GM23338 (cell line): ENCODE measurements around the gene DLGAP3. TPM values are rescaled to one million over a fixed set of nuclear protein-coding genes. Genes with fewer than 3 reads are reported as not detected.

ENCODE experiments used
- ATAC-seq: fragments of 200-7000 bp; cut with Tn5 transposase; 3 replicates; pipeline ENCODE4 v1.9.1; 2020
- DNase-seq: peaks from one replicate; pipeline ENCODE4 v3.0.0-alpha.2; 2015; ENCODE audit warnings: low spot score
- H2AFZ ChIP-seq: fragments of 200-600 bp; sonication (generic); 2 replicates; pipeline ENCODE4 v1.8.0; 2016; ENCODE audit warnings: antibody characterized with exemption, mild to moderate bottlenecking, moderate library complexity
- H3F3A ChIP-seq: fragments of 200-600 bp; sonication (generic); replicated peaks from 2 replicates; pipeline ENCODE4 v1.8.0; 2017; ENCODE audit warnings: antibody characterized with exemption, mixed run types, low read depth
- H3K27ac ChIP-seq: fragments of 200-600 bp; sonication (generic); 2 replicates; pipeline ENCODE4 v1.6.1; 2016; ENCODE audit warnings: low read depth
- H3K27me3 ChIP-seq: fragments of 200-600 bp; sonication (generic); 2 replicates; pipeline ENCODE4 v1.8.0; 2016; ENCODE audit warnings: mild to moderate bottlenecking, mixed run types, moderate library complexity; ENCODE audit not compliant: insufficient read depth
- H3K36me3 ChIP-seq: fragments of 200-600 bp; sonication (generic); 2 replicates; pipeline ENCODE4 v1.8.0; 2016; ENCODE audit warnings: mild to moderate bottlenecking; ENCODE audit not compliant: insufficient read depth
- H3K4me1 ChIP-seq: fragments of 200-600 bp; sonication (generic); 2 replicates; pipeline ENCODE4 v1.8.0; 2016; ENCODE audit warnings: mild to moderate bottlenecking, moderate library complexity; ENCODE audit not compliant: insufficient read depth
- H3K4me2 ChIP-seq: fragments of 200-600 bp; sonication (generic); 2 replicates; pipeline ENCODE4 v1.7.1; 2017; ENCODE audit warnings: mixed run types
- H3K4me3 ChIP-seq: fragments of 200-600 bp; sonication (generic); 2 replicates; pipeline ENCODE4 v1.6.1; 2016; ENCODE audit warnings: mixed run types
- H3K79me2 ChIP-seq: fragments of 200-600 bp; sonication (generic); replicated peaks from 2 replicates; pipeline ENCODE4 v1.8.0; 2017; ENCODE audit warnings: mild to moderate bottlenecking; ENCODE audit not compliant: insufficient read depth
- H3K9me2 ChIP-seq: fragments of 200-600 bp; sonication (generic); 2 replicates; pipeline ENCODE4 v1.8.0; 2017; ENCODE audit not compliant: insufficient read depth
- H4K20me1 ChIP-seq: fragments of 200-600 bp; sonication (generic); replicated peaks from 2 replicates; pipeline ENCODE4 v1.8.0; 2017; ENCODE audit warnings: mild to moderate bottlenecking; ENCODE audit not compliant: insufficient read depth
- H3K27ac Mint-ChIP-seq: 2 replicates; pipeline ENCODE4 v1.8.0; 2020; ENCODE audit warnings: inconsistent platforms, mild to moderate bottlenecking, moderate library complexity, mixed read lengths
- H3K27me3 Mint-ChIP-seq: 3 replicates; pipeline ENCODE4 v1.8.0; 2022; ENCODE audit warnings: low read depth, mild to moderate bottlenecking, moderate library complexity, mixed read lengths, inconsistent platforms; ENCODE audit not compliant: insufficient read depth, poor library complexity
- H3K36me3 Mint-ChIP-seq: 3 replicates; pipeline ENCODE4 v1.8.0; 2021; ENCODE audit warnings: low read depth, mild to moderate bottlenecking, inconsistent platforms, moderate library complexity, mixed read lengths
- H3K4me1 Mint-ChIP-seq: 3 replicates; pipeline ENCODE4 v1.8.0; 2020; ENCODE audit warnings: mild to moderate bottlenecking, inconsistent platforms, mixed read lengths
- H3K4me3 Mint-ChIP-seq: 3 replicates; pipeline ENCODE4 v1.8.0; 2021; ENCODE audit warnings: moderate library complexity, mild to moderate bottlenecking, inconsistent platforms, mixed read lengths
- H3K9me3 Mint-ChIP-seq: 3 replicates; pipeline ENCODE4 v1.8.0; 2020; ENCODE audit warnings: moderate library complexity, mild to moderate bottlenecking, inconsistent platforms, mixed read lengths
- CREB1 ChIP-seq: fragments of 250-450 bp; sonication (Bioruptor Pico); IDR thresholded peaks from 2 replicates; pipeline ENCODE4 v1.5.0; 2020; ENCODE audit warnings: low read depth, mild to moderate bottlenecking, moderate library complexity
- CTCF ChIP-seq, 2 experiments: fragments of 200-600 bp in 1 of 2; sonication (generic) in 1 of 2; conservative IDR thresholded peaks; 2 replicates each; pipeline versions ENCODE4 v1.5.1 to v1.6.1; 2016 to 2017; ENCODE audit warnings: antibody characterized with exemption in 2 of 2, low read depth in 2 of 2, mild to moderate bottlenecking in 2 of 2, moderate library complexity in 1 of 2
- EZH2 ChIP-seq: fragments of 200-600 bp; sonication (generic); IDR thresholded peaks from one replicate; pipeline ENCODE4 v1.8.0; 2017; ENCODE audit warnings: antibody characterized with exemption, mild to moderate bottlenecking, low read depth; ENCODE audit not compliant: unreplicated experiment
- EZH2phosphoT487 ChIP-seq: fragments of 200-600 bp; sonication (generic); IDR thresholded peaks from one replicate; pipeline ENCODE4 v1.8.1; 2018; ENCODE audit warnings: antibody characterized with exemption; ENCODE audit not compliant: unreplicated experiment
- JUNB ChIP-seq: IDR thresholded peaks from one replicate; pipeline ENCODE4 v1.6.1; 2016; ENCODE audit warnings: antibody characterized with exemption; ENCODE audit not compliant: unreplicated experiment
- NANOG ChIP-seq: IDR thresholded peaks from 2 replicates; pipeline ENCODE4 v1.6.1; 2016; ENCODE audit warnings: antibody characterized with exemption, borderline replicate concordance
- POLR2AphosphoS5 ChIP-seq: IDR thresholded peaks from 2 replicates; pipeline ENCODE4 v1.6.1; 2016; ENCODE audit warnings: antibody characterized with exemption, low read depth
- REST ChIP-seq: IDR thresholded peaks from one replicate; pipeline ENCODE4 v1.6.1; 2018; ENCODE audit warnings: antibody characterized with exemption; ENCODE audit not compliant: unreplicated experiment
- STAT1 ChIP-seq: IDR thresholded peaks from one replicate; pipeline ENCODE4 v1.6.1; 2016; ENCODE audit warnings: antibody characterized with exemption; ENCODE audit not compliant: unreplicated experiment
- ZNF114 ChIP-seq: fragments of 250-450 bp; sonication (Bioruptor Pico); IDR thresholded peaks from 2 replicates; pipeline ENCODE4 v1.5.0; 2020; ENCODE audit warnings: mild to moderate bottlenecking, moderate library complexity
- ZNF331 ChIP-seq: fragments of 250-450 bp; sonication (Bioruptor Pico); IDR thresholded peaks from 2 replicates; pipeline ENCODE4 v1.5.0; 2020; ENCODE audit warnings: low read depth, mild to moderate bottlenecking, moderate library complexity
- ZNF462 ChIP-seq: fragments of 250-450 bp; sonication (Bioruptor Pico); IDR thresholded peaks from 2 replicates; pipeline ENCODE4 v1.5.0; 2020; ENCODE audit warnings: mild to moderate bottlenecking, moderate library complexity
- polyA plus RNA-seq: library from polyadenylated mRNA; unstranded; fragments of >200 nt; fragmentation: Nextera tagmentation; extraction: Ambion mirVana; gene quantifications from 2 replicates; pipeline ENCODE4 v1.2.1, GENCODE V29; 2016
- total RNA-seq: library from RNA; depleted of rRNA; stranded (reverse); fragments of >200 nt; shearing (Covaris generic); gene quantifications from 2 replicates; pipeline ENCODE4 v1.2.3, GENCODE V29; 2014
- TF ChIP-seq, protein P1 (sequence below): IDR thresholded peaks from 2 replicates; pipeline ENCODE4 v1.6.1; 2016; ENCODE audit warnings: antibody characterized with exemption

DLGAP3 gene
- total and polyA plus RNA-seq, 2 experiments from 2014 or later = 7.1 to 13.7 TPM

GRCh38 chr1:34973326-34973725 lies 43.9 kb upstream of the DLGAP3 start:
- H3K79me2 ChIP-seq = no peaks in the 10 kb centered on the region
- ATAC-seq (no peak), DNase-seq (no peak)
- 0 out of 2 replicates have a peak, but pooled peaks cover 2% of the 10 kb centered on the region for H3F3A ChIP-seq
- Mint-ChIP-seq H3K36me3 (0 out of 3 replicates have a peak, but pooled peaks cover 3% of the 10 kb centered on the region), H3K4me3 (no peak overlapping the region), H3K9me3 (peaks cover 17% of the 10 kb centered on the region; the same call in 2 of the 3 replicates), H3K27ac (no peak overlapping the region), H3K27me3 (peaks cover 13% of the 10 kb centered on the region), H3K4me1 (peaks cover 23% of the 10 kb centered on the region)
- H2AFZ ChIP-seq = no peak overlapping the region
- no peak overlapping the region for H3K4me3 ChIP-seq
- no peaks in the 10 kb centered on the region for H3K9me2 ChIP-seq
- H3K4me2 ChIP-seq = no peak overlapping the region
- H4K20me1 ChIP-seq = no peaks in the 10 kb centered on the region
- peaks cover 13% of the 10 kb centered on the region for H3K27me3 ChIP-seq
- H3K4me1 ChIP-seq = peaks cover 13% of the 10 kb centered on the region
- H3K36me3 ChIP-seq = 0 out of 2 replicates have a peak, but pooled peaks cover 4% of the 10 kb centered on the region
- no peak for TF ChIP-seq ZNF462 (CRISPR knock-in tag)
- no peak for TF ChIP-seq POLR2AphosphoS5
- TF ChIP-seq EZH2phosphoT487 = no peak
- TF ChIP-seq CTCF (conservative IDR thresholded peaks at IDR 0.05; ENCODE audit: low read depth in 2 of 2) = no peak
- TF ChIP-seq ZNF331 (CRISPR knock-in tag) = no peak
- no peak for TF ChIP-seq ZNF114 (CRISPR knock-in tag)
- no peak for TF ChIP-seq JUNB
- no peak for TF ChIP-seq CREB1
- TF ChIP-seq STAT1 = no peak
- TF ChIP-seq, protein P1, sequence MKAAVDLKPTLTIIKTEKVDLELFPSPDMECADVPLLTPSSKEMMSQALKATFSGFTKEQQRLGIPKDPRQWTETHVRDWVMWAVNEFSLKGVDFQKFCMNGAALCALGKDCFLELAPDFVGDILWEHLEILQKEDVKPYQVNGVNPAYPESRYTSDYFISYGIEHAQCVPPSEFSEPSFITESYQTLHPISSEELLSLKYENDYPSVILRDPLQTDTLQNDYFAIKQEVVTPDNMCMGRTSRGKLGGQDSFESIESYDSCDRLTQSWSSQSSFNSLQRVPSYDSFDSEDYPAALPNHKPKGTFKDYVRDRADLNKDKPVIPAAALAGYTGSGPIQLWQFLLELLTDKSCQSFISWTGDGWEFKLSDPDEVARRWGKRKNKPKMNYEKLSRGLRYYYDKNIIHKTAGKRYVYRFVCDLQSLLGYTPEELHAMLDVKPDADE = no peak
- no peak for TF ChIP-seq EZH2
- no peak for TF ChIP-seq REST
- no peak for TF ChIP-seq NANOG
- H3K27ac ChIP-seq = no peak overlapping the region
